ENCODE results near the gene POU5F1.

DNA sequence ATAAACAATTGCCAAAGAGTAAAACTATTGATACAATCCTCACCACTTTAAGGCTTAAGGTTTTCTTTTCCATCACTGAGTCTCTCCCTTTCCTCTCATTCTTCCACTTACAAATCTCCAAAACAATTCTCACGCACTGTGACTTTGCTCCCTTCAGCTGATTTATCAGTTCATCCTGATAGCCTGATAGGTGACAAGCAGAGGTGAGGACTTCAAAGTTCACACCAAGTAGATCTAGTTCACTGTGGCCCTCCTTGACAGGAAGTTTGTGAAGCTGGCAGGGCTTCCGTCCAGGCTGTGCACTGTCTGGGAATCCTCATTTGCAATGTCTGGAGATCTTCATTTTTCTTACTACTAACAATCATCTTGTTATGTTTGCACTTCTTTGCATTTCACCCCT lies 35.2 kb upstream of the POU5F1 start:
- TF ChIP-seq, protein P1, sequence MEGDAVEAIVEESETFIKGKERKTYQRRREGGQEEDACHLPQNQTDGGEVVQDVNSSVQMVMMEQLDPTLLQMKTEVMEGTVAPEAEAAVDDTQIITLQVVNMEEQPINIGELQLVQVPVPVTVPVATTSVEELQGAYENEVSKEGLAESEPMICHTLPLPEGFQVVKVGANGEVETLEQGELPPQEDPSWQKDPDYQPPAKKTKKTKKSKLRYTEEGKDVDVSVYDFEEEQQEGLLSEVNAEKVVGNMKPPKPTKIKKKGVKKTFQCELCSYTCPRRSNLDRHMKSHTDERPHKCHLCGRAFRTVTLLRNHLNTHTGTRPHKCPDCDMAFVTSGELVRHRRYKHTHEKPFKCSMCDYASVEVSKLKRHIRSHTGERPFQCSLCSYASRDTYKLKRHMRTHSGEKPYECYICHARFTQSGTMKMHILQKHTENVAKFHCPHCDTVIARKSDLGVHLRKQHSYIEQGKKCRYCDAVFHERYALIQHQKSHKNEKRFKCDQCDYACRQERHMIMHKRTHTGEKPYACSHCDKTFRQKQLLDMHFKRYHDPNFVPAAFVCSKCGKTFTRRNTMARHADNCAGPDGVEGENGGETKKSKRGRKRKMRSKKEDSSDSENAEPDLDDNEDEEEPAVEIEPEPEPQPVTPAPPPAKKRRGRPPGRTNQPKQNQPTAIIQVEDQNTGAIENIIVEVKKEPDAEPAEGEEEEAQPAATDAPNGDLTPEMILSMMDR (conservative IDR thresholded peaks at IDR 0.05; ENCODE audit: low read depth, low read length): no peak
- no peak for TF ChIP-seq EZH2 (IDR thresholded peaks at IDR 0.05; ENCODE audit: borderline replicate concordance, low read depth, low read length, poor library complexity, severe bottlenecking)

Data from A673 (cell line).